GM18519 (cell line): ENCODE measurements around the gene SLC23A1.
"Not testable (repeated sequence)": the region's sequence is repeated elsewhere in the genome, so short reads cannot be mapped to it uniquely, and the experiment has no call there.

Source experiments
- ATAC-seq: cut with Tn5 transposase; IDR thresholded peaks from one replicate; pipeline ENCODE4 v1.9.1; 2021; ENCODE audit warnings: mild to moderate bottlenecking, moderate library complexity; ENCODE audit not compliant: unreplicated experiment, low FRiP score

SLC23A1 gene

DNA sequence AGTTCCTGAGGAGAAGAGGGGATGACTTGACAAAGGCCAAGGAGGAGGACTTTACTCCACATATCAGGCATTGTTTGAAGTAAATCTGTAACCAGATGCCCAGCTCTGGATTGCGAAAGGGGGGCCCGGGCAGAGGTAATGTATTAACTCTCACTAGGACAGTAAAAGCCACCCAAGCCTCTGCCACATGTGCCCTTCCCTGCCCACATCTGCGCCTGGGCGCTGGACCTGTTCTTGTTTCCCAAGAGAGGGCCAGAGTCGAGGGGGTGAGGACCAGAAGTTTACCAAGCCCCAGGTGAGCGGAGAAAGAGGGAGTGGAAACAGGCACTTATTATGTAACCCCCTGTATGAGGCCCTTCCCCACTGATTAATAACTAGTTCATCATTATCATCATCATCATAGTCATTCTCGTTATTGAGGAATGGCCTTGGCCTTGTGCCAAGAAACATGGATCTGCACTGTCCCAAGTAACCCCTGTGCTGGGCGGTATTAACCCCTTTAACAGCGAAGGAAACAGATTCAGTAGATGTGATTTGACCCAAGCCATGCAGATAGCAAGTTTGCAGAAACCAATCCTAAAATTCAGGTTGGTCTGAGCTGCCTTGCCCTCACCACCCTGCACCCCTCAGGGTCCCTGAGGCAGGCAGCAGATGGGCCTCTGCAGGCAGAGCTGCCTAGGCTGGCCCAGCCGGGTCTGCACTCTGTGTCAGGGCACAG is at the start of gene SLC23A1:
TSS of gene SLC23A1 (minus strand) at position 23 of the 718 bp plus-strand sequence. CDS start 44 bp downstream, outside the sequence.
- ATAC-seq, result no peak

DNA sequence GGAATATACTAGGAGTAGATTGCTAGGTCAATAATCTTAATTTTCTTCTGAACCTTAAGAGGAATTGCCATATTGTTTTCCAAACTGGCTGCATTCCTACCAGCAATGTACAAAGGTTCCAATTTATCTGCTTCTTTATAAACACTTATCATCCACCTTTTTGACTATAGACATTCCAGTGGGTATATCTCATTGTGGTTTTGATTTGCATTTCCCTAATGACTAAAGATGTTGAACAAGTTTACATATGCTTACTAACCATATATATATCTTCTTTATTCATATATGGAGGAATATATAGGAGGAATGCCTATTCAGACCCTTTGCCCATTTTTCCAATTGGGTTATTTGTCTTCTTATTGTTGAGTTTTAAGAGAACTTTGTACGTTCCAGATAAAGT is 48.6 kb upstream of the SLC23A1 start:
- ATAC-seq, result no peak

DNA sequence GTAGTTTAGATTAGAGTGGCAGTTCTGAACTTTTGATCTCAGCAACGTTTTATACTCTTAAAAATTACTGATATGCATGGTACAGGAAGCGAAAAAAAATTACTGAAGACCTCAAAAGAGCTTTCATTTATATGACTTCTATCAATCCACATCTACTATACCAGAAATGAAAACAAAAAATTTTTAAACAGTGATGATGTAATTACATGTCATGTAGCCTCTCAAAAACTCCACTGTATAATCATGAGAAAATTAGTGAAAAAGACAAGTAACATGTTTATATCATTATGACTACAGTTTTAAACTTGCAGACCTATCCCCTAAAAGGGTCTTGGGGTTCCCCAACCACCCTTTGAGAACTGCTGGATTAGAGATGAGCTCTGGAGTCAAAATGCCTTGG is 46.9 kb upstream of the SLC23A1 start:
- ATAC-seq, result no peak

DNA sequence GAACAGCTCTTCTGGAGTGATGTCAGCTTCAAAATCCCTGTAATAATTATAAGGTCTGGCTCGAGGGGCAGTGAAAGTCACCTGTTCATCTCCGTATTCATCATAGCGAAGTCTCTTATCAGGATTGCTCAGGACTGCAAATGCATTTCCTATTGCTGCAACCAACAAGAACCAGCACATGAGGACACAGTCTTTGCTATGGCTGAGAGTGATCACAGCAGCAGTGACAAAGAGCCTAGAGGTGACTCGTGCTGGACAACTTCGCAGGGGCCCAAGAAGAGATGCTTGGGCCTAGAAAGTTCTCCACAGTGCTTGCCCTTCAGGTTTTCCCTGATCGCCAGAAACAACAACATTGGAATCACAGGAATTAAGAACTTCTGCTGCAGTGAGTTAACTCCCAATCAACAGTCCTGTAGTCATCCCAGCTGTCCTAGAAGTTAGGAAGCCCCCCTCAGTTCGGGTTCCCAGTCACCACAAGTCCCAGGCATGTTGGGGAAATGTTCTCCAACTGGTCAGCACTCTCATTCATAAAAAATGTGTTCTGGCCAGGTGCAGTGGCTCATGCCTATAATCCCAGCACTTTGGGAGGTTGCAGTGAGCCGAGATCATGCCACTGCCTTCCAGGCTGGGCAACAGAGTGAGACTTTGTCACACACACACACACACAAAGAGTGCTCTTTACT is 43.2 kb upstream of the SLC23A1 start:
- ATAC-seq, result no peak

DNA sequence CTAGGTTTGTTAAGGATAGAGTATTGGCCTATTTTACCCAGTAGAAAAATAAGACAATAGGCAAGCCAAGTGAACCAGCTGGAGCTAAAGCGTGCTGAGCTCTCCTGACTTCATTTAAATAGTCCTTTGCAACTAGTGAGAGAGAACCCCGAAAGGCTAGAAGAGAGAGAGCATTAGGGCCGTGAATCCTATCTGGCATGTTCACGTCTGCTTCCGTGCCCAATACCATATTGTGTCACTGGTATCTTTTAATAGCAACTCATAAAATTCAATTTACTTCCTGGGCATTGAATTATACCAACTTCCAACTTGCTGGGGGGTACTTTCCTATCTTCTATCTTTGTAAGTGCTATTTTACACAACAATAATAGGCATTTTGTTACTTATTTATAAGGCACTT is 42.4 kb upstream of the SLC23A1 start:
- no peak for ATAC-seq

DNA sequence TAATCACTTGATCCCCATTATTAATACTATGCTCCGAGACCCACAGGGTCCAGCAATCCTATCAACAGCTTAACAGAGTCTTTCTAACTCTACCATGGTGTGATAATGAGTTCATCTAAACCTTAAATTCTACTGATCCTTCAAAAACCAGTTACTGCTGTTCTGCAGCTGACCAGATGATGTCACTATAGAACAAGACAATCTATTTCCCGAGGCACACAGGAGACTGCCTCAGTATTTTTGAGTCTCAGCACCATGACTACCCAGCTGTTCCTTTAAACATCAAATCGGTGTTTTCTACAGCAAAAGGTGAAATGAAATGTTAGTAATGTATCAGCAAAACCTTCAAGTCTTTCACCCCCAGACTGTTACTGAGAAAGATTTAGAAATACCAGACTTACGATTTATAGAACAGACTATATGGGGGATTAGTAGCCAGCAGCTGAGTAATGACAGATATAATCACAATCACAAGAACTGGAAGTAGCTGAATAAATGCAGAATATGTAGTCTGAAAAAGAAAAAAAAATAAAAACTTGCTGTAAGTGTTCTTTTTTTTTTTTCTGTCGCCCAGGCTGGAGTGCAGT is 39.3 kb upstream of the SLC23A1 start:
- ATAC-seq, result no peak

DNA sequence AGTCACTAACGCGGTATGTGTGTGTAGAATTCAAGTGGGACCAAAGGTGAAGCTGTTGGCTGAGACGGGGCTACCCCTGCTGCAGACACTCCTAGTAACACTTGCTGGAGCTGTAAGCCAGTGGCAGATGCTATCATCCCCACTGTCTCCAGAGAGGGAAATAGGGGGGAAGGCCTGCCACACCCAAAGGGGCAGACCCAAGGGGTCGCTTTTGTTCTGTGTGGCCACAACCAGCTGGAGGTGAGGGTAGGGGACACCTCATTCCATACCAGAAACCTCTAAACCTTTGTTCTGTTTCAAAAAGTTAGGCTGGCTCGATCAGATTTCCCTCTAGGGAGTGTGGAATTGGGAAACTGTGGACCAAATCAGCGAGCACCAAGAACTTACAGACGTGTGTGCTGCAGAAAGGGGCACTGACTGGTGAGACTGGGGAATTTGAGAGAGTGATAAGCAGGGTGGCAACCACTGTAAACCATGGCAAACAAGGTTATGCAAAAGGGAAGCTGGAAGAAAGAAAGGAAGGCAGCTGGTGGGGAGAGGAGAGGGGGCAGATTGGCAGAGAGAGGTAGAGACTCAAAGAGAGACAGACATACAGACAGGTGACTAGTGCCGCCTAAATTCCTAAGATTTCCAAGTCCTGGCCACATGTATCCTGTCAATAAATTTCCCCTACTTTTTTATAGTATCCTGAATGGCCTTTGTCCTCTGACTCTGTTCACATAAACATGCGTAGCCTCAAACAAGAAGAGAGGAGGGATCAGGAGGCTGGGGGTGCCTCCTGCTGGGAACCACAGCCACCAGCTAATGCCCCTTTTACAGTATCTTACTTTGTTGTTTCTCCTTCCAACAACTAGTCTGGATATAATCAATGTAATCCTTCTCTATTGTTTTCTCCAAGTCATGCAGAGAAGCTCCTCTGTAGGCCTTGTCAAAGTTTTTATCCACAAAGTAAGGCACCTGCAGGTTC is 36.4 kb upstream of the SLC23A1 start:
- ATAC-seq, result no peak

DNA sequence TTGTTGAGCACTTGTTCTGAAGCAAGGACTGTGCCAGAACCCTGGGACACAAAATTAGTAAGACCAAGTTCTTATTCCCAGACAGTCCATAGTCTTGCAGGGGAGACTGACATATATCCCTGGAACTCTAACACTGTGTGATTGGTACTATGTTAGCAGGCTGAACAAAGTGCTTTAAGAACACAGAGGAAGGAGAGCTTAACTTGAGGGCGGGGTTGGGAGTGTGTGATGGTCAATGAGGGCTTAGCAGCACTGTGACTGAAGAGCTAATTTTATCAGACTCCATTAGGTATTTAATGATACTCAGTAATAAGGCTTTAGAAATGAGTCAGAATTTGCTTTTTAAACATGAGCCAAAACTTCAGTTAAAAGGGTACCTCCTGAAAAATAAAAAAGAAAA is 35.7 kb upstream of the SLC23A1 start:
- ATAC-seq, result no peak

DNA sequence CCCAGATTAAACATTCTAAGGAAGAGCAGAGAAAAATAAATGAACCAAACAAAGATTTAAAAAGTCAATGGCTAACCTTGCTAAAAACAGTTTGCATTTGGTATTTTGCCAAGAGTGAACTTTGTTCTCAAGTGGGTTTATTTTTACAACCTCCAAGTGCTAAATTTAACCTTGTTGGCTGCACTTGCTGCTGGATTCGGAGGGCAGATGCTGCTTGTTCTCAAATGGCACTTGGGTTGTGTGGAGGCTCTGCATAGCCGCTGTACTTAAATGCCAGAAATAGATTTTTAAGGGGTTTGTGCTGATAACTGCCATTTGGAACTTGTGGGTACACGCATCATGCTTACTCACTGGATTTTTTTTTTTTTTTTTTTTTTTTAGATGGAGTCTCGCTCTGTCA is 34.1 kb upstream of the SLC23A1 start:
- ATAC-seq, result no peak

DNA sequence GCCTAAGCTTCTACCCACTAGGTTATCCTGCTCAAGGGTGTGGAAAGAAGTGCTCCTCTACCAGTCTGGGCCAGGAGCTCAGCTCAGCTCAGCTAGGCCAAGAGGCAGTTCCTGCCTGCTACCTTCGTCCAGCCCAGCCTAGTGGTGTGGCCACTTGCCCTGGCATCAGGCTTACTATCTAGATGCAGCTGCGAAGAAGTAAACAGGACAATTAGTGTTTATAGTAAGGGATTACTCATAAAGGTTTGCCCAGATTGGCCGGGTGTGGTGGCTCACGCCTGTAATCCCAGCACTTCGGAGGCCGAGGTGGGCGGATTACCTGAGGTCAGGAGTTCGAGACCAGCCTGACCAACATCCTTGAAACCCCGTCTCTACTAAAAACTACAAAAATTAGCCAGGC is 33.6 kb upstream of the SLC23A1 start:
- no peak for ATAC-seq

DNA sequence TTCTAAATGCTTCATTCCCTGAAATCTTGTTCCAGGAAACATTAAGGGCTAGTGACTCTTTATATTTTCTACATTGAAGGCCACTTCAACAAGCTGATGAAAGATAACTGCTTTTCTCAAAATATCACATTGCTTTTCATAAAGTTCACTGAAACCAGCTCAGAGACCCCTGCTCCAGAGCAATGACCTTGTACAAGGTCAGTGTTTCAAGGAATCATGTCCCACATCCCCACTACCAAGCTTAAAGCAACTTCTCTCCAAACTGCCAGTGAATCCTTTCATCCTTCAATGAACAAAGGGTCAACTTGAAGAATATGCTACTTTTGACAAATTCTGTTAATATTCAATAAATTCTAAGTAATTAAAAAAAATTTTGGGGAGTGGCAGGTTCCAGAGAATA is 32.8 kb upstream of the SLC23A1 start:
- ATAC-seq, result no peak

DNA sequence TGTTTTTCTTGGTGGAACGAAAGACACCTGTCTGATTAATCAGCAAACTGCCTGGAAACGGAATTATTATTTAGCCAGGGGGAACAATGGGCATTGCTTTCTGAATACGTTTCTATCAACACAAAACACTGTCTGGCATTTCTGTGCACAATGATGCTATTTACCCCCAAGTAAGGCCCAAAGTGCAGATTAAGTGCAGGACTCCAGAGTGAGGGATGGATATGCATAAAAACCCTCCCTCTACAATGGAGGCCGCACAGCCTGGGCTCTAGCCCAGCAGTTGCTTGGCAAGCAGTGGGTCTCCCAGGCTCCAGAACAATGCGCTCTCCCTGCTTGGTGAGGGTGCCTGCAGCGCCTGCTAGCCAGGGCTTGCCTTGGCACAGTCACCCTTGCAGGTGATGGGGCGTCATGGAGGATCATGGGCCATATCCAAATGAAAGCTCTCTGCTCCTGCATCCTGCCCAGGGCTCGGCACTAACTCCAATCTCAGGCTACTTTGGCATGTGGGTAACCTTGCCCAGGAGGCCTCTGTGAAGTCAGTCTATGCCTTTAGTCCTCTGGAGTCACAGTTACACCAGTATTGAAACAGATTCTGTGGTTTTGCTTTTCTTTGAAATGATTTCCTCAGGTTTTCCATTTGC is 32.2 kb upstream of the SLC23A1 start:
- no peak for ATAC-seq

DNA sequence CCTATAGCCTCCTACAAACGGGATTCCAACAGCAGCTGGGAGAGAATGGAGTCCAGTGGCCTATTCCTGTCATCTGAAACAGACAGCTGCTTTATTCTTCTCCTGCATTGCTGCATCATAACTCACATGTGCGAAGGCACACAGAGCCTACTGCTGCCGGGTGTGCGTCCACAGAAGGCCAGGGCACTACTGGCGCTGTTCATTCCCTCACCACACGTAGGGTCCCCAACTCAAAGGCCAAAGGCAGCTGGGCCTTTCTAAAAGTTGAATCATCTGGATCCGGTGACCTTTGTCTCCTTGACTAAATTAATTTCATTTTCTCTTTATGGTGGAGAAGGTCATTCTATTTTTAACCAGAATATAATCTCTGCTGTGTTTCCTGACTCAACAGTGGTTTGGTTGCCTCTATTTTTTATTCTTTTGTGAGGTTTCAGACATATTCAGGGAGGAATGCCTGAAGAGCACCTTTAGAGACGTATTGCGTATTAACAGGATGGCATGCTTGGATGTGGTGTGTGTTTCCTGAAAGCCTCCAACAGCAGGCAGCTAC is 31.6 kb upstream of the SLC23A1 start:
- no peak for ATAC-seq

DNA sequence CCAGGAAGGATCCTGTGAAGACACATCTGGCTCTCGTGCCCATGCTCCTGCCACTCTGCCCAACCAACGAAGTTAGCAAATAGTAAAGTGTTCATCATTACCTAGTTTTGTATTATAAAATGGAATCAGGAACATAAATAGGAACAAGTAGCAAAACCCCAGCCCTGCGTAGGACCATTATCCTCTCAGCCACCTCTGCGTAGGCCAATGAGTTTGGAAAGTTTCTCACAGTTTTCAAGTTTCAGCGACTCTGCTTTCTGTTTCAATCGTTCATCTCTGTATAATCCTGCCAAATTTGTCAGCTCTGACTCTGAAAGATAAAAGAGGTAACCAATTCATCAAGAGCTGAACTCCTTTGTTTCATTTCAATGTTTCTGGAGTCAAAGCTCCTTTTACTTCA is 30.9 kb upstream of the SLC23A1 start:
- no peak for ATAC-seq

DNA sequence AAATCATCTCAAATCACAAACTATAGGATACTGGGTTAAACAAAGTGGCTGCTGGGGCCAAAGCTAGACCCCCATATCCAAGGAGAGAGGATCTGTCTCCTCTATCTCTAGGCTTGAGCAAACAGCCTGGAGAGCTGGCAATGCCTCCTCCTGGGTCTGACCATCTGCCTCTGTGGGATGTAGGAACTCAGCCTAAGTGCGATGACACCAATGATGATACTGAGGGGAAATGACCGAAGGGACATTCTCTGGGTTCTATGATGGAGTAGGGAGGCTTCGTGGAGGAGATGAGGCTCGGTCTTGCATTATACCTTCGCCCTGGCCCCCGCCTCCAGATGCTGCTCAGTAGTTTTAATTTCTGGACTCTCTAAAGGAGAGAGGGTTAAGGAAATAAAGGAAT is 30.1 kb upstream of the SLC23A1 start:
- ATAC-seq, result no peak

DNA sequence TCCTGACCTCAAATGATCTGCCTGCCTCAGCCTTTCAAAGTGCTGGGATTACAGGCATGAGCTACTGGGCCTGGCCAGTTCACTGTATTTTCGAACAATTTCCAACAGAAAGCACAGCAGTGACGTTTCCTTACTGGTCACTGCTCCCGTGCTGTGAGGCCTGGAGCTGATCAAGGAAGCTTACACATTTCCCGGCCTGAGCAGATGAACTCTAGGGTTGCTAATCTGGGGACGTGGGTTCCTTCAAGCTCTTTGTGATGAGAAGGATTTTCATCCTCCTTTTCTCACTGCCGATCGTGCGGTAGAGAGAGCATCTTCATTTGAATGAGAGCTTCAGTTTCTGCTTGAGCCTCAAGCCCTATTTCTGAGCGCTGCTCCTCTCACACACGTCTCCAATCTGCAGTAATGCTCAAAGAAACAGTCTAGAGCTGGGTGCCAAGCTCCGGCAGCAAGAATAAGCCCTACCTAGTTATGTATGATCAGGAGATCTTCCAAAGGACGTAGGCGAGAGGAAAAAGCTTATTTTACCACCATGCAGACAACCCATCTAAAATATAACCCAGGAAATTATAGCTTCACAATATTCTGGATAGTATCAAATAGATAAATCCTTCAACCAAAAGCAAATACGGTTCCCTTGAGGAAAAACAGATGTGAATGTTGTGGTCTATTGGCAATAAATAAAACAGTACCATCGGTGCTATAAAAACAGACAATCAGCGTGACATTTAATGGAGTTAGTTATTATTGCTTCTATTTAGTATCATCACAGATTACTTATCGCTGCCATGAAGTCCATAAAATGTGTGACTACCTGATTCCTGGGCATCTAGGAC is 28.1 kb upstream of the SLC23A1 start:
- ATAC-seq, result no peak

DNA sequence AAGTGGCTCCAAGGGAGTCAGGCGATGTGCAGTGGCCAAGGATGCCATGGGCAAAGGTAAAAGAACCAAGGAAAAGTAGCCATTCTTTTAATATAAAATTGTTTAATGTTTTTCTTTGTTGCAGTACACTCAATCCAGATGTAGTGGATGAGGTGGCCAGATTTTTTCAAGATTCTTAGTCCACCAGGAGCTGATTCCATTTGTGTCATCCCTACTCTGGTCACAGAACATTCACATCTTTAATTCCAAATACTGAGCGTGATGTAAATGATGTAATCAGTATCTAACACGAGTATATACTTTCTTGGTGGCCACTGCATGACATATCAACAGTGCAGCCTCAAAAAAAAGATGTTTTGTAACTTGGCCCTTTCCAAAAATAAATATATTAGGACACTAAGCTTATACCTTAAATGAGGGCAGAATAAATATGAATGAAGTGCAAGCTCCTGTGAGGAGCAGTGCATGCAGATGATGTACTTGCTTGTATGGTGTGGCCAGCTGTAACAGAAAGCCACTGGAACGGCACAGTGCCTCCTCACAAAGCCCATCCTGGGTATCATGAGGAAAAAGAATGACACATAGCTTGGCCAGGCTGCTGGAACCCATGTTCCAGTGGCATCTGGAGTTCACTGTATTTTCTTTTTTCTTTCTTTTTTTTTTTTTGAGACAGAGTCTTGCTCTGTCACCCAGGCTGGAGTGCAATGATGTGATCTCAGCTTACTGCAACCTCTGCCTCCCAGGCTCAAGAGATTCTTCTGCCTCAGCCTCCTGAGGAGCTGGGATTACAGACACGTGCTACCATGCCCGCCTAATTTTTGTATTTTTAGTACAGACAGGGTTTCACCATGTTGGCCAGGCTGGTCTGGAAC is 27.3 kb upstream of the SLC23A1 start:
- no peak for ATAC-seq

DNA sequence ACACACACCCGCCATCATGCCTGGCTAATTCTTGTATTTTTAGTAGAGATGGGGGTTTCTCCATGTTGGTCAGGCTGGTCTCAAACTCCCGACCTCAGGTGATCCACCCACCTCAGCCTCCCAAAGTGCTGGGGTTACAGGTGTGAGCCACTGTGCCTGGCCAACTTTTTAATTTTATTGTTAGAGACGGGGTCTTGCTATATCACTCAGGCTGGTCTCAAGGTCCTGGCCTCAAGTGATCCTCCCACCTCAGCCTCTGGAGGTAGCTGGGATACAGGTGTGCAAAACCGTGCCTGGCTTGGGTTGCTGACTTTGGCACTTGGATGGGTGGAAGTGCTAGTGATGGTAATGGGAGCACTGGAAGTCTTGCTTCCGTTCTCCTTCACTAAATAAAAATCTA is 26.0 kb upstream of the SLC23A1 start:
- not testable (repeated sequence) for ATAC-seq
